Breast epithelium (tissue), 3 donors: ENCODE data around the gene STRA8.

Experiments
- POLR2A ChIP-seq: fragments of 450-650 bp; IDR thresholded peaks from one replicate; pipeline ENCODE4 v1.6.1; 2016; ENCODE audit warnings: antibody characterized with exemption, mild to moderate bottlenecking, moderate library complexity
- TF ChIP-seq, protein P1 (sequence below), 3 donors: fragments of 450-650 bp; IDR thresholded peaks; one replicate each; pipeline ENCODE4 v1.5.1; 2016 to 2017; ENCODE audit warnings: antibody characterized with exemption in 3 of 3, mild to moderate bottlenecking in 3 of 3, moderate library complexity in 3 of 3

DNA sequence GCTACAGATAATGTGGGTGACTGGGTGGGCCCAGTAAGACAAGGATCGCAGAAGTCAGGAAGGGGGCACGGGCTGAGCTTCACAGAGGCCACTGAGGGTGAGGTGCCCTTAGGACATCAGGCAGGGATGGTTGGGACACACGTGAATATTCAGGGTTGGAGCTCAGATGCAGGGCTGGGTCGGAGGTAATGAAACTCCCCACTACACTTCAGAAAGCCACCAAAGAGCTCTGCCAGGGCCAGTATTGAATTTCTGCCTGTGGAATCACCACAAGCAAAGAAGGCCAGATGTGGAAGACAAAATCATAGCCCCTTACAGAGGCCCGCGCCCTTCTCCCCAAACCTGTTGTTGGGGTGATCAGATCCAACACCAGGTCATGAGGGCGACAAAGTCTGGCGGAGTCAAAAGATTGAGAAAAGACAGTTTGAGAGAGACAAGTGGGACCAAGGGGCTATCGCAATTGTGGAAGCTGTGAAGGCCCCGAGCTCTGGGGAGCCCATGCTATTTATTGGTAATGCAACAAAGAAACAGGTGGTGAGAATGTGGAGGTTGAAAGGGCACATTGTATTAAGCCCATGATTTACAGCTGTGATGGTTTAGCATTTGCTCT is 42.4 kb downstream of the STRA8 start:
- TF ChIP-seq, protein P1, sequence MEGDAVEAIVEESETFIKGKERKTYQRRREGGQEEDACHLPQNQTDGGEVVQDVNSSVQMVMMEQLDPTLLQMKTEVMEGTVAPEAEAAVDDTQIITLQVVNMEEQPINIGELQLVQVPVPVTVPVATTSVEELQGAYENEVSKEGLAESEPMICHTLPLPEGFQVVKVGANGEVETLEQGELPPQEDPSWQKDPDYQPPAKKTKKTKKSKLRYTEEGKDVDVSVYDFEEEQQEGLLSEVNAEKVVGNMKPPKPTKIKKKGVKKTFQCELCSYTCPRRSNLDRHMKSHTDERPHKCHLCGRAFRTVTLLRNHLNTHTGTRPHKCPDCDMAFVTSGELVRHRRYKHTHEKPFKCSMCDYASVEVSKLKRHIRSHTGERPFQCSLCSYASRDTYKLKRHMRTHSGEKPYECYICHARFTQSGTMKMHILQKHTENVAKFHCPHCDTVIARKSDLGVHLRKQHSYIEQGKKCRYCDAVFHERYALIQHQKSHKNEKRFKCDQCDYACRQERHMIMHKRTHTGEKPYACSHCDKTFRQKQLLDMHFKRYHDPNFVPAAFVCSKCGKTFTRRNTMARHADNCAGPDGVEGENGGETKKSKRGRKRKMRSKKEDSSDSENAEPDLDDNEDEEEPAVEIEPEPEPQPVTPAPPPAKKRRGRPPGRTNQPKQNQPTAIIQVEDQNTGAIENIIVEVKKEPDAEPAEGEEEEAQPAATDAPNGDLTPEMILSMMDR (IDR thresholded peaks at IDR 0.05): no peak
- TF ChIP-seq POLR2A: no peak
